Esophagus muscularis mucosa (tissue), 4 donors: ENCODE measurements around the gene ERLIN1. TPM values are rescaled to one million over a fixed set of nuclear protein-coding genes. Genes with fewer than 3 reads are reported as not detected.

ENCODE experiments used
- DNase-seq: peaks from one replicate; pipeline ENCODE4 v3.0.0-alpha.2; 2017; ENCODE audit errors: extremely low spot score
- H3K27ac ChIP-seq, 4 donors: fragments of 200-600 bp; sonication (generic); replicated peaks in 1 of 4; 1 replicate in 3 of 4; 2 replicates in 1 of 4; pipeline ENCODE4 v1.5.1; 2016 to 2019; ENCODE audit warnings: mild to moderate bottlenecking in 1 of 4
- H3K27me3 ChIP-seq, 4 donors: fragments of 200-600 bp; sonication (generic); one replicate each; pipeline versions ENCODE4 v1.5.1 to v1.6.0; 2016 to 2019
- H3K36me3 ChIP-seq, 4 donors: fragments of 200-600 bp; sonication (generic); one replicate each; pipeline ENCODE4 v1.5.1; 2016 to 2019
- H3K4me1 ChIP-seq, 4 donors: fragments of 200-600 bp; sonication (generic); one replicate each; pipeline ENCODE4 v1.5.1; 2016 to 2019
- H3K4me3 ChIP-seq, 4 donors: fragments of 200-600 bp; sonication (generic); 1 replicate in 2 of 4; 2 replicates in 2 of 4; pipeline ENCODE4 v1.5.1; 2016 to 2019; ENCODE audit warnings: mild to moderate bottlenecking in 4 of 4, moderate library complexity in 1 of 4
- H3K9me3 ChIP-seq, 4 donors: fragments of 200-600 bp; sonication (generic); 1 replicate in 3 of 4; 2 replicates in 1 of 4; pipeline ENCODE4 v1.5.1; 2016 to 2019
- CTCF ChIP-seq, 3 experiments: fragments of 200-600 bp in 2 of 3; fragments of 450-650 bp in 1 of 3; sonication (generic) in 2 of 3; IDR thresholded peaks; one replicate each; pipeline ENCODE4 v1.5.1; 2017 to 2019; ENCODE audit warnings: antibody characterized with exemption in 3 of 3, mild to moderate bottlenecking in 2 of 3, moderate library complexity in 1 of 3
- EP300 ChIP-seq: sonication (generic); formaldehyde crosslinking; IDR thresholded peaks from one replicate; pipeline ENCODE4 v1.6.1; 2017; ENCODE audit warnings: antibody characterized with exemption
- POLR2A ChIP-seq: fragments of 450-650 bp; IDR thresholded peaks from one replicate; pipeline ENCODE4 v1.6.1; 2017; ENCODE audit warnings: antibody characterized with exemption, moderate library complexity, mild to moderate bottlenecking, low read depth
- POLR2AphosphoS5 ChIP-seq, 2 donors: sonication (generic); formaldehyde crosslinking; IDR thresholded peaks; one replicate each; pipeline ENCODE4 v1.6.1; 2017; ENCODE audit warnings: antibody characterized with exemption in 2 of 2
- WGBS: methylation state at CpG from one replicate; pipeline ENCODE4 v1.1.5; 2018; 5-methylcytosine and 5-hydroxymethylcytosine counted together
- intact Hi-C: fragments of 100-400 bp; cut with DNase I; formaldehyde crosslinking; loops from one replicate; pipeline ENCODE4 v1.15.1; 2023
- total RNA-seq, 4 donors: library from RNA; depleted of rRNA; stranded (reverse); fragments of >200 nt; gene quantifications; one replicate each; pipeline versions ENCODE4 v1.1.0 to v1.2.1, GENCODE V29; 2016

ERLIN1 gene
- total RNA-seq, 4 donors from 2014 or later, result 8.3 to 14.4 (median 13.6) TPM

GRCh38 chr10:100133801-100134200 is 52.0 kb downstream of the ERLIN1 start:
- DNase-seq, result no peak
- intact Hi-C loops, result no loop called here
- no peaks in the 10 kb centered on the region for H3K36me3 ChIP-seq
- no peaks in the 10 kb centered on the region for H3K27me3 ChIP-seq
- H3K4me1 ChIP-seq, result peaks cover 0 to 2% (median 0%) of the 10 kb centered on the region in 4 donors
- H3K4me3 ChIP-seq, result no peak overlapping the region
- 100% methylated on average over 1 of the region's 1 CpG for WGBS
- no peak overlapping the region for H3K27ac ChIP-seq
- peaks cover 0 to 6% (median 0%) of the 10 kb centered on the region in 4 donors for H3K9me3 ChIP-seq
- TF ChIP-seq POLR2AphosphoS5 (IDR thresholded peaks at IDR 0.05) (no peak), POLR2A (no peak), CTCF (IDR thresholded peaks at IDR 0.05) (no peak), EP300 (no peak)

- 96% methylated on average over 2 of the region's 2 CpGs for WGBS
- Histone ChIP-seq H3K4me1 (no peaks in the 10 kb centered on the region), H3K4me3 (no peak overlapping the region), H3K27me3 (no peaks in the 10 kb centered on the region), H3K36me3 (no peaks in the 10 kb centered on the region), H3K9me3 (peaks cover 0 to 6% (median 0%) of the 10 kb centered on the region in 4 donors), H3K27ac (no peak overlapping the region)
- no peak for DNase-seq
- no peak for TF ChIP-seq POLR2A
- TF ChIP-seq EP300, result no peak
- no peak for TF ChIP-seq POLR2AphosphoS5 (IDR thresholded peaks at IDR 0.05)
- TF ChIP-seq CTCF (IDR thresholded peaks at IDR 0.05), result no peak
- intact Hi-C loops, result no loop called here
Observed at GRCh38 chr10:100132427-100132826, 53.4 kb downstream of the ERLIN1 start.

- Histone ChIP-seq H3K4me1 (no peaks in the 10 kb centered on the region), H3K36me3 (no peaks in the 10 kb centered on the region), H3K9me3 (peaks cover 0 to 6% (median 0%) of the 10 kb centered on the region in 4 donors), H3K27me3 (no peaks in the 10 kb centered on the region), H3K27ac (no peak overlapping the region), H3K4me3 (no peak overlapping the region)
- no peak for DNase-seq
- intact Hi-C loops, result no loop called here
- TF ChIP-seq EP300, result no peak
- no peak for TF ChIP-seq POLR2AphosphoS5 (IDR thresholded peaks at IDR 0.05)
- TF ChIP-seq CTCF (IDR thresholded peaks at IDR 0.05), result no peak
- no peak for TF ChIP-seq POLR2A
- WGBS, result 87% methylated on average over 3 of the region's 3 CpGs
Observed at GRCh38 chr10:100131571-100131970, 54.3 kb downstream of the ERLIN1 start.

GRCh38 chr10:100130831-100131230 is 55.0 kb downstream of the ERLIN1 start:
- WGBS, result 57% methylated on average over 7 of the region's 7 CpGs
- intact Hi-C loops, result no loop called here
- DNase-seq, result no peak

More at GRCh38 chr10:100130831-100131230, 55.0 kb downstream of the ERLIN1 start:
- TF ChIP-seq EP300 (no peak), CTCF (IDR thresholded peaks at IDR 0.05) (no peak), POLR2AphosphoS5 (IDR thresholded peaks at IDR 0.05) (no peak)
- Histone ChIP-seq H3K4me3 (no peak overlapping the region), H3K4me1 (no peaks in the 10 kb centered on the region), H3K36me3 (no peaks in the 10 kb centered on the region), H3K27ac (no peak overlapping the region), H3K9me3 (peaks cover 0 to 6% (median 0%) of the 10 kb centered on the region in 4 donors), H3K27me3 (no peaks in the 10 kb centered on the region)
